Fibroblast of lung (primary cell): Measurements from ENCODE around the gene MBD6. TPM values are rescaled to one million over a fixed set of nuclear protein-coding genes. Genes with fewer than 3 reads are reported as not detected.

Source experiments
- DNase-seq, 2 donors: peaks; one replicate each; pipeline versions ENCODE4 v3.0.0 to v3.0.0-alpha.2; 2010; ENCODE audit warnings: low read depth in 2 of 2
- H2AFZ ChIP-seq: 2 replicates; pipeline ENCODE4 v1.5.1; 2012; ENCODE audit warnings: low read length, control low read depth, inconsistent platforms
- H3K27ac ChIP-seq: 2 replicates; pipeline ENCODE4 v1.5.1; 2011; ENCODE audit warnings: low read length, control low read depth; ENCODE audit not compliant: insufficient read depth
- H3K27me3 ChIP-seq: 2 replicates; pipeline ENCODE4 v1.5.1; 2011; ENCODE audit warnings: mild to moderate bottlenecking, low read length; ENCODE audit not compliant: control insufficient read depth, insufficient read depth
- H3K36me3 ChIP-seq: 2 replicates; pipeline ENCODE4 v1.5.1; 2011; ENCODE audit warnings: low read length; ENCODE audit not compliant: control insufficient read depth, insufficient read depth
- H3K4me1 ChIP-seq: 2 replicates; pipeline ENCODE4 v1.5.1; 2011; ENCODE audit warnings: low read length; ENCODE audit not compliant: control insufficient read depth, insufficient read depth; ENCODE audit errors: extremely low read depth
- H3K4me2 ChIP-seq: 2 replicates; pipeline ENCODE4 v1.5.1; 2011; ENCODE audit warnings: low read length, control low read depth; ENCODE audit not compliant: insufficient read depth; ENCODE audit errors: extremely low read depth
- H3K4me3 ChIP-seq, 4 experiments: fragments of 200-600 bp in 1 of 4; sonication (generic) in 1 of 4; replicated peaks in 1 of 4; 2 replicates each; pipeline ENCODE4 v1.5.1; 2011 to 2016; ENCODE audit warnings: low read length in 4 of 4, low read depth in 3 of 4, mild to moderate bottlenecking in 3 of 4, control low read depth in 2 of 4, inconsistent platforms in 1 of 4, mixed read lengths in 1 of 4; ENCODE audit not compliant: insufficient read depth in 1 of 4; ENCODE audit errors: control extremely low read depth in 1 of 4
- H3K79me2 ChIP-seq: 2 replicates; pipeline ENCODE4 v1.5.1; 2012; ENCODE audit warnings: mild to moderate bottlenecking, low read length, inconsistent platforms; ENCODE audit not compliant: control insufficient read depth, insufficient read depth
- H3K9ac ChIP-seq: 2 replicates; pipeline ENCODE4 v1.5.1; 2011; ENCODE audit warnings: mild to moderate bottlenecking, low read length, control low read depth; ENCODE audit not compliant: insufficient read depth
- H3K9me3 ChIP-seq: 2 replicates; pipeline ENCODE4 v1.5.1; 2012; ENCODE audit warnings: low read depth, low read length; ENCODE audit not compliant: control insufficient read depth, insufficient read depth
- H4K20me1 ChIP-seq: 2 replicates; pipeline ENCODE4 v1.5.1; 2011; ENCODE audit warnings: low read length; ENCODE audit not compliant: control insufficient read depth, insufficient read depth; ENCODE audit errors: extremely low read depth
- EZH2 ChIP-seq: IDR thresholded peaks from 2 replicates; pipeline ENCODE4 v1.5.1; 2012; ENCODE audit warnings: low read length, control low read depth, mild to moderate bottlenecking; ENCODE audit errors: missing control alignments
- polyA plus RNA-seq, 2 donors: library from polyadenylated mRNA; depleted of rRNA in 1 of 2; stranded (reverse) in 1 of 2; unstranded in 1 of 2; fragments of >200 nt; gene quantifications; 2 replicates each; pipeline ENCODE4 v1.2.1, GENCODE V29; 2011 to 2012; ENCODE audit warnings: missing spikeins in 1 of 2
- total RNA-seq: library from RNA; depleted of rRNA; stranded (reverse); fragments of >200 nt; gene quantifications from 2 replicates; pipeline ENCODE4 v1.2.1, GENCODE V29; 2014
- TF ChIP-seq, protein P1 (sequence below), 2 donors: IDR thresholded peaks in 1 of 2; conservative IDR thresholded peaks in 1 of 2; 1 replicate in 1 of 2; 2 replicates in 1 of 2; pipeline ENCODE4 v1.5.1; 2011 to 2012; ENCODE audit warnings: low read length in 2 of 2, control low read depth in 1 of 2, inconsistent platforms in 1 of 2, low read depth in 1 of 2, mild to moderate bottlenecking in 1 of 2

MBD6 gene
- total and polyA plus RNA-seq, 2 donors (not counting 1 experiment from before 2014, with no cell fraction given), result 3.0 to 7.1 TPM

DNA sequence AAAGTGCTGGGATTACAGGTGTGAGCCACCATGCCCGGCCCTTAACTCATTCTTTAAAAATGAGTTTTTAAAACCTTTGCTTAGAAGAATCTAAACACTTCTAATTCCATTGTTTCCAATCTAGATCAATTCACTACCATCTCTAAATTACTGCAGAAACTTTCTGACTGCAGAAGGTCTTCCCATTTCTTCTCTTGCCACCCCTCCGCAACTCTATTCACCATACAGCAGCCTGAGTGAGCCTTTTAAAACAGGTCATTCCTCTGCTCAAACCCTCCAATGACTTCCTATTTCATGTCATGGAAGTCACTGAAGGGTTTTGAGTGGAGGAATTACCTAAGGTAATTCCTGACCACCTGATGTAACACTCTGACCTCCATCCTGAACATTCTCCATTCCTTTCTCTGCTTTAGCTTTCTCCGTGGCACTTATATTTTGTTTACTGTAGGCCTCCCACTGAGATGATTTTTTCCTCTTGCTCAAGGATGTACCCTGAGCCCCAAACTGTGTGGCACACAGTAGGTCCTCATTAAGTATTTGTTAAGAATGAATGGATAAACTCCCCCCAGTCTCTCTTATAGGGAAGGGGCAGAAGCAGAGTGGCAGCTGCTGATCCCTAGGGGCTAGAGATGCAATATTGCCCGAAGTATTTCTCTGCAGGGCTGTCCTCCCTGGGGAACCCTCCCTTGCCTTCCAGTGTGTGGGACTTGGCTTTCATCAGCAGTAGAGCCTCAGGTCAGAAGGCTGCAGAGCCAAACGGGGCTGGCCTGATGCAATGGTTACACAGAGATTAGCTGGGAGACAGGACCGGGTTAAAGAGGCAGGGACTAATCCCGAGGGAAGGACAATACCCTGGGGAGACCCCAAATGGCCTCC, 3.5 kb upstream of the MBD6 start:
- peak overlapping the region; percentile 94 for H3K9ac ChIP-seq
- peaks cover 48% of the 10 kb centered on the region for H3K79me2 ChIP-seq
- peak; percentile 16 to 55 for DNase-seq
- peak overlapping the region; percentile 97 for H3K27ac ChIP-seq
- H3K9me3 ChIP-seq, result no peaks in the 10 kb centered on the region
- peak overlapping the region; percentile 99 for H3K4me2 ChIP-seq
- H3K4me1 ChIP-seq, result peaks cover 31% of the 10 kb centered on the region
- H3K27me3 ChIP-seq, result no peaks in the 10 kb centered on the region
- TF ChIP-seq, protein P1, sequence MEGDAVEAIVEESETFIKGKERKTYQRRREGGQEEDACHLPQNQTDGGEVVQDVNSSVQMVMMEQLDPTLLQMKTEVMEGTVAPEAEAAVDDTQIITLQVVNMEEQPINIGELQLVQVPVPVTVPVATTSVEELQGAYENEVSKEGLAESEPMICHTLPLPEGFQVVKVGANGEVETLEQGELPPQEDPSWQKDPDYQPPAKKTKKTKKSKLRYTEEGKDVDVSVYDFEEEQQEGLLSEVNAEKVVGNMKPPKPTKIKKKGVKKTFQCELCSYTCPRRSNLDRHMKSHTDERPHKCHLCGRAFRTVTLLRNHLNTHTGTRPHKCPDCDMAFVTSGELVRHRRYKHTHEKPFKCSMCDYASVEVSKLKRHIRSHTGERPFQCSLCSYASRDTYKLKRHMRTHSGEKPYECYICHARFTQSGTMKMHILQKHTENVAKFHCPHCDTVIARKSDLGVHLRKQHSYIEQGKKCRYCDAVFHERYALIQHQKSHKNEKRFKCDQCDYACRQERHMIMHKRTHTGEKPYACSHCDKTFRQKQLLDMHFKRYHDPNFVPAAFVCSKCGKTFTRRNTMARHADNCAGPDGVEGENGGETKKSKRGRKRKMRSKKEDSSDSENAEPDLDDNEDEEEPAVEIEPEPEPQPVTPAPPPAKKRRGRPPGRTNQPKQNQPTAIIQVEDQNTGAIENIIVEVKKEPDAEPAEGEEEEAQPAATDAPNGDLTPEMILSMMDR (conservative IDR thresholded peaks at IDR 0.05 in 1 of 2, IDR thresholded peaks at IDR 0.05 in 1 of 2; ENCODE audit: low read depth in 1 of 2, low read length in 2 of 2), result no peak
- TF ChIP-seq EZH2, result no peak
- H4K20me1 ChIP-seq, result peaks cover 3% of the 10 kb centered on the region
- H3K4me3 ChIP-seq, result peak overlapping the region; percentile 73 to 99 (median 84)
- H2AFZ ChIP-seq, result no peak overlapping the region
- H3K36me3 ChIP-seq, result peaks cover 25% of the 10 kb centered on the region

DNA sequence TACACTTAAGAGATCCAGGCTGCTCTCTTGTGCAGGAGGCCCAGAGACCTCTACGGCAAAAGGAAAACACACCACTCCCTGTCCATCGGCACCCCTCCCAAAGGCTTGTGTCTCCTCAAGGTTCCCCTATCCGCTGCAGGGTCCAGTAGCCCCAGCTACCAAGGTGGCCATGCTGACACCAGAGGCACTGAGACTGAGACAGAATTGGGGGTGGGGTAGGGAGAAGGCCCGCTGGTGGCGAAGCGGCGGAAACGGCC, 2.9 kb upstream of the MBD6 start:
- Histone ChIP-seq H3K4me1 (peaks cover 34% of the 10 kb centered on the region), H2AFZ (no peak overlapping the region), H3K27me3 (no peaks in the 10 kb centered on the region), H3K27ac (peak overlapping the region; percentile 97), H3K9ac (peak overlapping the region; percentile 94), H3K36me3 (peaks cover 24% of the 10 kb centered on the region), H3K79me2 (peaks cover 54% of the 10 kb centered on the region), H3K4me3 (peak overlapping the region; percentile 73 to 99 (median 84)), H4K20me1 (peaks cover 3% of the 10 kb centered on the region), H3K9me3 (no peaks in the 10 kb centered on the region), H3K4me2 (peak overlapping the region; percentile 99)
- DNase-seq, result no peak
- TF ChIP-seq, protein P1 (conservative IDR thresholded peaks at IDR 0.05 in 1 of 2, IDR thresholded peaks at IDR 0.05 in 1 of 2; ENCODE audit: low read depth in 1 of 2, low read length in 2 of 2), result no peak
- no peak for TF ChIP-seq EZH2

DNA sequence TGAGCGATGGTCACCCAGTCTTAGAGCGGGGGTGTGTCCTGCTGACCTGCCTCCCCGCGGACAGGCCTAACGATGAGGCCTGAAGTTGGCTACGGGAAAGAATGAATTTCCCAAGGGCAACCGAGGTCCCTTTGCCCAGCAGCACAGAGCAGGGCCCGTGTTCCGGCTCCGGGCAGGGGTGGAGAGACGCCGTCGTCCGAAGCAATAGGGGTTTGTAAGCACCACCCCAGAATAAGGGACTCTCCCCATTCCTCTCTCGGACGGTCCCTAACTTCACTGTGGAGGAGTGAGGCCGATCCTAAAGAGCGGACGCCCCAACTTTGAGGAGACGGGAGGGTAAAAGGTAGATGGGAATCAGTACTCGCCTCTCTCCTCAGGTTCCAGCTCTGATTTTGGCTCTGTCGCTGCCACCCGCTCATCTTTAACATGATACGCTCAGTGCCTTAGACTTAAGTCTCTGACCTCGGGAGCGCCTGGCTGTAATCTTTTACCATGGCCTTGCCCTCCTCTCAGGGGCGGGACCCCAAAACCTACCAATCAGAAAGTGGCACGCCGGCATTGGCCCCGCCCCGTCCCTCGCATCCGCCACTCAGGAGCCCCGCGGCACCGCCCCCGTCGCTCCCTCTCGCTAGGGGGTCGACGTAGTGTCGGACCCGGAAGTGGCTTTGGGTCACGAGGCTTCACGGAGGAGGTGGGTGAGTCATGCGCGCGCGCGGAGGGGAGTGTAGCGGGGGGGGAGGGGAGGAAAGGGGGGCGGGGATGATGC, 2.4 kb upstream of the MBD6 start, which contains the start of gene DDIT3:
Gene DDIT3 (minus strand): TSS at position 462 of the 766 bp plus-strand sequence. CDS start 3,108 bp downstream, outside the sequence.
- peaks cover 57% of the 10 kb centered on the region for H3K79me2 ChIP-seq

More for the DNA sequence above, 2.4 kb upstream of the MBD6 start, which contains the start of gene DDIT3:
- Histone ChIP-seq H3K4me2 (peak within 1 kb of the TSS; percentile 99), H4K20me1 (peaks cover 3% of the 10 kb centered on the region), H3K4me3 (peak within 1 kb of the TSS; percentile 73 to 99 (median 84)), H3K9me3 (no peaks in the 10 kb centered on the region), H3K27me3 (no peaks in the 10 kb centered on the region), H3K4me1 (peaks cover 34% of the 10 kb centered on the region), H2AFZ (no peak within 1 kb of the TSS), H3K27ac (peak within 1 kb of the TSS; percentile 98), H3K9ac (peak within 1 kb of the TSS; percentile 94), H3K36me3 (peaks cover 19% of the 10 kb centered on the region)
- DNase-seq, result peak; percentile 95 to 99
- TF ChIP-seq, protein P1 (conservative IDR thresholded peaks at IDR 0.05 in 1 of 2, IDR thresholded peaks at IDR 0.05 in 1 of 2; ENCODE audit: low read depth in 1 of 2, low read length in 2 of 2), result no peak
- no peak for TF ChIP-seq EZH2
